ENCODE measurements around the gene DLG2. TPM values are rescaled to one million over a fixed set of nuclear protein-coding genes. Genes with fewer than 3 reads are reported as not detected.

Gene DLG2
- total and polyA plus RNA-seq, 4 donors, result 0.30 to 5.5 (median 0.68) TPM

DNA sequence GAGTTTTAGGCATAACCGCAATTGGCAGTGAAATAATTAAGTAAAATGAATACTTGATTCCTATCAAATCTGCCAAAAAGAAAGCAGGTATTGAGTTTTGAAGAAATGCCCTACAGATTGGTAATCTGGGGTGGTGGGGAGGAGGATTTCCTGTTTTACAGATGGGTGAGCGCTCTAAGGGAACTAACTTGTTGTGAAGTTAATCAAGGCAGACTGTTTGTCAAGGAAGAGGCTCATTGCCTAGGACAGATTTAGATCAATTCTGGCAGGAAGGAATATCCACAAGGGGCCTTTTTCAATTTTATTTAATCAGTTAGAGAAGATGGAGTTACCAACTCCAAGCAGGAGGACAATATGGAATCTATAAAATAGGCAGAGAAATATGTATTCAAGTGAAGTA, 2069.5 kb downstream of the DLG2 start:
- DNase-seq (ENCODE audit: low spot score), result no peak
- no peaks in the 10 kb centered on the region for H3K9me3 ChIP-seq (ENCODE audit: control insufficient read depth in 4 of 4, low read length in 3 of 4)
- 88% methylated on average over 2 of the region's 2 CpGs for WGBS
- no peaks in the 10 kb centered on the region for H3K4me1 ChIP-seq (ENCODE audit: control insufficient read depth in 4 of 4, insufficient read depth in 4 of 4, low read length in 3 of 4)
- no peak overlapping the region for H3K4me3 ChIP-seq (ENCODE audit: low read depth in 1 of 3, low read length in 3 of 3)
- H3K27me3 ChIP-seq (ENCODE audit: control insufficient read depth in 4 of 4, insufficient read depth in 4 of 4, low read length in 3 of 4), result no peaks in the 10 kb centered on the region
- no peaks in the 10 kb centered on the region for H3K36me3 ChIP-seq (ENCODE audit: control insufficient read depth in 4 of 4, insufficient read depth in 3 of 4, low read depth in 1 of 4, low read length in 3 of 4)
- TF ChIP-seq TAF1 (conservative IDR thresholded peaks at IDR 0.05), result no peak
- TF ChIP-seq, protein P1, sequence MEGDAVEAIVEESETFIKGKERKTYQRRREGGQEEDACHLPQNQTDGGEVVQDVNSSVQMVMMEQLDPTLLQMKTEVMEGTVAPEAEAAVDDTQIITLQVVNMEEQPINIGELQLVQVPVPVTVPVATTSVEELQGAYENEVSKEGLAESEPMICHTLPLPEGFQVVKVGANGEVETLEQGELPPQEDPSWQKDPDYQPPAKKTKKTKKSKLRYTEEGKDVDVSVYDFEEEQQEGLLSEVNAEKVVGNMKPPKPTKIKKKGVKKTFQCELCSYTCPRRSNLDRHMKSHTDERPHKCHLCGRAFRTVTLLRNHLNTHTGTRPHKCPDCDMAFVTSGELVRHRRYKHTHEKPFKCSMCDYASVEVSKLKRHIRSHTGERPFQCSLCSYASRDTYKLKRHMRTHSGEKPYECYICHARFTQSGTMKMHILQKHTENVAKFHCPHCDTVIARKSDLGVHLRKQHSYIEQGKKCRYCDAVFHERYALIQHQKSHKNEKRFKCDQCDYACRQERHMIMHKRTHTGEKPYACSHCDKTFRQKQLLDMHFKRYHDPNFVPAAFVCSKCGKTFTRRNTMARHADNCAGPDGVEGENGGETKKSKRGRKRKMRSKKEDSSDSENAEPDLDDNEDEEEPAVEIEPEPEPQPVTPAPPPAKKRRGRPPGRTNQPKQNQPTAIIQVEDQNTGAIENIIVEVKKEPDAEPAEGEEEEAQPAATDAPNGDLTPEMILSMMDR (IDR thresholded peaks at IDR 0.05; ENCODE audit: low read depth, low read length, missing input control), result no peak
- TF ChIP-seq RAD21 (IDR thresholded peaks at IDR 0.05), result no peak
- no peak for TF ChIP-seq JUND (IDR thresholded peaks at IDR 0.05)
- no peak for TF ChIP-seq FOXA1 (IDR thresholded peaks at IDR 0.05)
- TF ChIP-seq RXRA (IDR thresholded peaks at IDR 0.05), result no peak
- TF ChIP-seq FOXA2 (IDR thresholded peaks at IDR 0.05), result no peak
- no peak for TF ChIP-seq HNF4G (IDR thresholded peaks at IDR 0.05)
- no peak for TF ChIP-seq EGR1 (IDR thresholded peaks at IDR 0.05; ENCODE audit: low read depth in 2 of 2)
- H3K27ac ChIP-seq (ENCODE audit: low read depth in 1 of 2, low read length in 2 of 2), result no peak overlapping the region
- H3K9ac ChIP-seq (ENCODE audit: low read depth in 1 of 2, low read length in 2 of 2), result no peak overlapping the region

DNA sequence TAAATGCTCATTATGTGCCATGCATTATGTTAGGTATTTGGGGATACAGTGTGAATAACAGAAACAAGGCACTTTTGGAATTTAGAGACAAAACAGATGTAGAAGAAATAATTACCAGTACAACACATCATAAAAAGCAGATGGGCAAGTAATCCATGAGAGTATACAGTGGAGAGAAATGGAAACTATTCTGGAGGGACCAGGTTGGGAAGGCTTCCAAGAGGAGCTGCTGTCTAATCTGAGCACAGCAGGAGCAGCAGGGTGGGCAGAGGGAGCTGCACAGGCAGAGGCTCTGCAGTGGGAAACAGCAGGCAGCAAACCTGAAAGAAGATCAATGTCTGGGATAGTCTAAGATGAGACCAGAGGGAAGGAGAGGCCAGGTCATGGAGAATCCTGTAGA, 2072.3 kb downstream of the DLG2 start:
- DNase-seq (ENCODE audit: low spot score), result no peak
- H3K36me3 ChIP-seq (ENCODE audit: control insufficient read depth in 4 of 4, insufficient read depth in 3 of 4, low read depth in 1 of 4, low read length in 3 of 4), result no peaks in the 10 kb centered on the region
- H3K4me1 ChIP-seq (ENCODE audit: control insufficient read depth in 4 of 4, insufficient read depth in 4 of 4, low read length in 3 of 4), result no peaks in the 10 kb centered on the region
- no peaks in the 10 kb centered on the region for H3K27me3 ChIP-seq (ENCODE audit: control insufficient read depth in 4 of 4, insufficient read depth in 4 of 4, low read length in 3 of 4)
- no peak overlapping the region for H3K27ac ChIP-seq (ENCODE audit: low read depth in 1 of 2, low read length in 2 of 2)
- H3K9ac ChIP-seq (ENCODE audit: low read depth in 1 of 2, low read length in 2 of 2), result no peak overlapping the region
- no peak for TF ChIP-seq RAD21 (IDR thresholded peaks at IDR 0.05)
- no peak for TF ChIP-seq RXRA (IDR thresholded peaks at IDR 0.05)
- no peak for TF ChIP-seq HNF4G (IDR thresholded peaks at IDR 0.05)
- TF ChIP-seq, protein P2, sequence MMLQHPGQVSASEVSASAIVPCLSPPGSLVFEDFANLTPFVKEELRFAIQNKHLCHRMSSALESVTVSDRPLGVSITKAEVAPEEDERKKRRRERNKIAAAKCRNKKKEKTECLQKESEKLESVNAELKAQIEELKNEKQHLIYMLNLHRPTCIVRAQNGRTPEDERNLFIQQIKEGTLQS (IDR thresholded peaks at IDR 0.05), result no peak
- no peak for TF ChIP-seq HNF4A (conservative IDR thresholded peaks at IDR 0.05)
- TF ChIP-seq, protein P1 (IDR thresholded peaks at IDR 0.05; ENCODE audit: low read depth, low read length, missing input control), result no peak
- no peak for TF ChIP-seq JUND (IDR thresholded peaks at IDR 0.05)
- TF ChIP-seq SP1 (IDR thresholded peaks at IDR 0.05), result no peak
- TF ChIP-seq, protein P3, sequence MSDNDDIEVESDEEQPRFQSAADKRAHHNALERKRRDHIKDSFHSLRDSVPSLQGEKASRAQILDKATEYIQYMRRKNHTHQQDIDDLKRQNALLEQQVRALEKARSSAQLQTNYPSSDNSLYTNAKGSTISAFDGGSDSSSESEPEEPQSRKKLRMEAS (IDR thresholded peaks at IDR 0.05), result no peak
- H3K4me3 ChIP-seq (ENCODE audit: low read depth in 1 of 3, low read length in 3 of 3), result no peak overlapping the region
- H3K9me3 ChIP-seq (ENCODE audit: control insufficient read depth in 4 of 4, low read length in 3 of 4), result no peaks in the 10 kb centered on the region

DNA sequence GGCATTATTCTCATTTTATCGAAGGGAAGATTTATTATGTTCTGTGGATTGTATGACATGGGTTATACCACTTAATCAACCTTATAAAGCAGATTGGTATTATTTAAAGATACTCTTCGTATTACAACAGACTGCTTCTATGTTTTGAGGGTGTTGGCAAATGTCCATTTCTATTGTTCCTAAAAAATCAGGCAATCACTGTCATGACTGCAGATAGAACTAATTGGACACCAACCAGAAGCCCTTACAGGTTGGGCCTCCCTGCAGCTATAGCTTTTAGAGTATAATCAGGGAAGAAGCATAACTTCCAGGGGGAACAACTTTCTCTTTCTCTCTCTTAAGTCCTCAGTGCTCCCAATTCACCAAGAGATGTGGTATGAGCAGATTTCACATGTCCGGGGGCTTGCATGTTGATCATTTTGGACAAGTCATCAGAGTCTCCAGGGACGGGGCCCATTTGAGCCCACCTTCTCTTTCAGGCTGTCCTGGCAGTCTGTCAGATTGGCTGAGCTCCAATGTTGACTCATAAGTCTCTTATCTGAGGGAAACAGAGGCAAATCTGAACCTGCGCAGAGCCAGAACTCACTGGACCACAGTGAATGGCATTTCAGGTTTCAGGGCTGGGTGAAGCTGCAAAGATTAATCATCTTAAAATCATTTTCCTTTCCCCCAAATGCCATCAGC, 2077.0 kb downstream of the DLG2 start:
- no peaks in the 10 kb centered on the region for H3K4me1 ChIP-seq (ENCODE audit: control insufficient read depth in 4 of 4, insufficient read depth in 4 of 4, low read length in 3 of 4)
- WGBS, result 91% methylated on average over 5 of the region's 5 CpGs
- DNase-seq (ENCODE audit: low spot score), result no peak
- H3K36me3 ChIP-seq (ENCODE audit: control insufficient read depth in 4 of 4, insufficient read depth in 3 of 4, low read depth in 1 of 4, low read length in 3 of 4), result no peaks in the 10 kb centered on the region
- H3K4me3 ChIP-seq (ENCODE audit: low read depth in 1 of 3, low read length in 3 of 3), result no peak overlapping the region
- no peak for TF ChIP-seq FOXA2 (IDR thresholded peaks at IDR 0.05)
- TF ChIP-seq, protein P2 (IDR thresholded peaks at IDR 0.05), result no peak
- TF ChIP-seq NR2F2 (IDR thresholded peaks at IDR 0.05), result no peak
- no peak for TF ChIP-seq RXRA (IDR thresholded peaks at IDR 0.05)
- TF ChIP-seq HNF4A (conservative IDR thresholded peaks at IDR 0.05), result no peak
- TF ChIP-seq, protein P4, sequence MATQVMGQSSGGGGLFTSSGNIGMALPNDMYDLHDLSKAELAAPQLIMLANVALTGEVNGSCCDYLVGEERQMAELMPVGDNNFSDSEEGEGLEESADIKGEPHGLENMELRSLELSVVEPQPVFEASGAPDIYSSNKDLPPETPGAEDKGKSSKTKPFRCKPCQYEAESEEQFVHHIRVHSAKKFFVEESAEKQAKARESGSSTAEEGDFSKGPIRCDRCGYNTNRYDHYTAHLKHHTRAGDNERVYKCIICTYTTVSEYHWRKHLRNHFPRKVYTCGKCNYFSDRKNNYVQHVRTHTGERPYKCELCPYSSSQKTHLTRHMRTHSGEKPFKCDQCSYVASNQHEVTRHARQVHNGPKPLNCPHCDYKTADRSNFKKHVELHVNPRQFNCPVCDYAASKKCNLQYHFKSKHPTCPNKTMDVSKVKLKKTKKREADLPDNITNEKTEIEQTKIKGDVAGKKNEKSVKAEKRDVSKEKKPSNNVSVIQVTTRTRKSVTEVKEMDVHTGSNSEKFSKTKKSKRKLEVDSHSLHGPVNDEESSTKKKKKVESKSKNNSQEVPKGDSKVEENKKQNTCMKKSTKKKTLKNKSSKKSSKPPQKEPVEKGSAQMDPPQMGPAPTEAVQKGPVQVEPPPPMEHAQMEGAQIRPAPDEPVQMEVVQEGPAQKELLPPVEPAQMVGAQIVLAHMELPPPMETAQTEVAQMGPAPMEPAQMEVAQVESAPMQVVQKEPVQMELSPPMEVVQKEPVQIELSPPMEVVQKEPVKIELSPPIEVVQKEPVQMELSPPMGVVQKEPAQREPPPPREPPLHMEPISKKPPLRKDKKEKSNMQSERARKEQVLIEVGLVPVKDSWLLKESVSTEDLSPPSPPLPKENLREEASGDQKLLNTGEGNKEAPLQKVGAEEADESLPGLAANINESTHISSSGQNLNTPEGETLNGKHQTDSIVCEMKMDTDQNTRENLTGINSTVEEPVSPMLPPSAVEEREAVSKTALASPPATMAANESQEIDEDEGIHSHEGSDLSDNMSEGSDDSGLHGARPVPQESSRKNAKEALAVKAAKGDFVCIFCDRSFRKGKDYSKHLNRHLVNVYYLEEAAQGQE (IDR thresholded peaks at IDR 0.05), result no peak
- TF ChIP-seq EGR1 (IDR thresholded peaks at IDR 0.05; ENCODE audit: low read depth in 2 of 2), result no peak
- TF ChIP-seq RAD21 (IDR thresholded peaks at IDR 0.05), result no peak
- TF ChIP-seq, protein P3 (IDR thresholded peaks at IDR 0.05), result no peak
- TF ChIP-seq FOXA1 (IDR thresholded peaks at IDR 0.05), result no peak
- TF ChIP-seq YY1 (IDR thresholded peaks at IDR 0.05), result no peak
- H3K9me3 ChIP-seq (ENCODE audit: control insufficient read depth in 4 of 4, low read length in 3 of 4), result no peaks in the 10 kb centered on the region
- no peak overlapping the region for H3K27ac ChIP-seq (ENCODE audit: low read depth in 1 of 2, low read length in 2 of 2)
- no peak overlapping the region for H3K9ac ChIP-seq (ENCODE audit: low read depth in 1 of 2, low read length in 2 of 2)
- H3K27me3 ChIP-seq (ENCODE audit: control insufficient read depth in 4 of 4, insufficient read depth in 4 of 4, low read length in 3 of 4), result no peaks in the 10 kb centered on the region
